ENCODE results near the gene SMIM38. TPM values are rescaled to one million over a fixed set of nuclear protein-coding genes. Genes with fewer than 3 reads are reported as not detected.
A peak's percentile ranks its signal among the peaks of the same experiment; 100 is the strongest.

The SMIM38 gene
- total RNA-seq, 1 experiment from 2014 or later: 0.33 TPM

- Mint-ChIP-seq H3K4me3 (ENCODE audit: low read depth, unreplicated experiment) (no peak overlapping the region), H3K27me3 (ENCODE audit: unreplicated experiment) (no peaks in the 10 kb centered on the region), H3K9me3 (ENCODE audit: low read depth, unreplicated experiment) (peaks cover 5% of the 10 kb centered on the region), H3K36me3 (ENCODE audit: insufficient read depth, unreplicated experiment) (no peaks in the 10 kb centered on the region), H3K27ac (ENCODE audit: unreplicated experiment) (no peak overlapping the region), H3K4me1 (ENCODE audit: low read depth, unreplicated experiment) (no peaks in the 10 kb centered on the region)
- intact Hi-C loops (cut with micrococcal nuclease; ENCODE audit: unreplicated experiment): no loop called here
- no peak for TF ChIP-seq CTCF (IDR thresholded peaks at IDR 0.05; ENCODE audit: unreplicated experiment)
- no TSS peak for BruUV-seq (replicated peaks)
- CTCF ChIA-PET: interaction anchor here (0.6 to 0.7 kb wide), 2 partner anchors 124 to 694 kb away, joined by 4 read pairs; no protein-coding TSS in a partner anchor
- DNase-seq: no peak
These were observed 1.4 kb upstream of the SMIM38 start for GRCh38 chr11:69154211-69154913.

- Mint-ChIP-seq H3K36me3 (ENCODE audit: insufficient read depth, unreplicated experiment) (no peaks in the 10 kb centered on the region), H3K27me3 (ENCODE audit: unreplicated experiment) (no peaks in the 10 kb centered on the region), H3K4me3 (ENCODE audit: low read depth, unreplicated experiment) (no peak overlapping the region), H3K9me3 (ENCODE audit: low read depth, unreplicated experiment) (peaks cover 5% of the 10 kb centered on the region), H3K4me1 (ENCODE audit: low read depth, unreplicated experiment) (no peaks in the 10 kb centered on the region), H3K27ac (ENCODE audit: unreplicated experiment) (no peak overlapping the region)
- TF ChIP-seq CTCF (IDR thresholded peaks at IDR 0.05; ENCODE audit: unreplicated experiment): no peak
- intact Hi-C loops (cut with micrococcal nuclease; ENCODE audit: unreplicated experiment): no loop called here
- no TSS peak for BruUV-seq (replicated peaks)
- CTCF ChIA-PET: interaction anchor here (0.6 kb wide), 1 partner anchor 123 kb away, joined by 4 read pairs; no protein-coding TSS in a partner anchor
- DNase-seq: no peak
These were observed 815 bp upstream of the SMIM38 start for GRCh38 chr11:69154938-69155301.

GRCh38 chr11:69156235-69156639 is 502 bp downstream of the SMIM38 start:
- TF ChIP-seq CTCF (IDR thresholded peaks at IDR 0.05; ENCODE audit: unreplicated experiment): no peak
- CTCF ChIA-PET: interaction anchor here (1.0 to 1.6 kb wide), 3 partner anchors 10 to 141 kb away, joined by 3 to 5 read pairs (median 3); no protein-coding TSS in a partner anchor
- BruUV-seq (replicated peaks): no TSS peak

GRCh38 chr11:69156673-69157155 is 979 bp downstream of the SMIM38 start:
- no peaks in the 10 kb centered on the region for H3K36me3 Mint-ChIP-seq (ENCODE audit: insufficient read depth, unreplicated experiment)
- peak overlapping the region; percentile 52 for H3K27ac Mint-ChIP-seq (ENCODE audit: unreplicated experiment)
- DNase-seq: peak; percentile 41
- CTCF ChIA-PET: interaction anchor here (1.0 to 1.6 kb wide), 3 partner anchors 10 to 141 kb away, joined by 3 to 5 read pairs (median 3); no protein-coding TSS in a partner anchor
- peak overlapping the region; percentile 43 for H3K4me3 Mint-ChIP-seq (ENCODE audit: low read depth, unreplicated experiment)
- TF ChIP-seq CTCF (IDR thresholded peaks at IDR 0.05; ENCODE audit: unreplicated experiment): no peak
- no peaks in the 10 kb centered on the region for H3K9me3 Mint-ChIP-seq (ENCODE audit: low read depth, unreplicated experiment)
- intact Hi-C loops (cut with micrococcal nuclease; ENCODE audit: unreplicated experiment): no loop called here
- no TSS peak for BruUV-seq (replicated peaks)
- H3K27me3 Mint-ChIP-seq (ENCODE audit: unreplicated experiment): no peaks in the 10 kb centered on the region
- H3K4me1 Mint-ChIP-seq (ENCODE audit: low read depth, unreplicated experiment): no peaks in the 10 kb centered on the region

More at GRCh38 chr11:69156235-69156639, 502 bp downstream of the SMIM38 start:
- H3K4me3 Mint-ChIP-seq (ENCODE audit: low read depth, unreplicated experiment): peak overlapping the region; percentile 43
- H3K4me1 Mint-ChIP-seq (ENCODE audit: low read depth, unreplicated experiment): no peaks in the 10 kb centered on the region
- no peak for DNase-seq
- no peaks in the 10 kb centered on the region for H3K27me3 Mint-ChIP-seq (ENCODE audit: unreplicated experiment)
- H3K9me3 Mint-ChIP-seq (ENCODE audit: low read depth, unreplicated experiment): no peaks in the 10 kb centered on the region
- intact Hi-C loops (cut with micrococcal nuclease; ENCODE audit: unreplicated experiment): no loop called here
- H3K36me3 Mint-ChIP-seq (ENCODE audit: insufficient read depth, unreplicated experiment): no peaks in the 10 kb centered on the region
- no peak overlapping the region for H3K27ac Mint-ChIP-seq (ENCODE audit: unreplicated experiment)
